Liver (tissue), 9 donors: ENCODE measurements around the gene VPS25. TPM values are rescaled to one million over a fixed set of nuclear protein-coding genes. Genes with fewer than 3 reads are reported as not detected.
"Not testable (repeated sequence)": the region's sequence is repeated elsewhere in the genome, so short reads cannot be mapped to it uniquely, and the experiment has no call there.

Experiments used
- DNase-seq: peaks from one replicate; pipeline ENCODE4 v3.0.0-alpha.2; 2017; ENCODE audit warnings: low spot score
- H3K27ac ChIP-seq, 2 donors: one replicate each; pipeline ENCODE4 v1.7.0; 2013; ENCODE audit warnings: inconsistent platforms in 2 of 2, low read length in 2 of 2, control low read depth in 1 of 2, low read depth in 1 of 2, mild to moderate bottlenecking in 1 of 2
- H3K27me3 ChIP-seq, 4 donors: one replicate each; pipeline versions ENCODE4 v1.6.1 to v1.7.0; 2013; ENCODE audit warnings: low read length in 3 of 4, inconsistent platforms in 1 of 4, mild to moderate bottlenecking in 1 of 4, moderate library complexity in 1 of 4; ENCODE audit not compliant: control insufficient read depth in 4 of 4, insufficient read depth in 4 of 4
- H3K36me3 ChIP-seq, 4 donors: one replicate each; pipeline versions ENCODE4 v1.6.1 to v1.7.0; 2013; ENCODE audit warnings: low read length in 3 of 4, mild to moderate bottlenecking in 3 of 4, low read depth in 1 of 4, moderate library complexity in 1 of 4; ENCODE audit not compliant: control insufficient read depth in 4 of 4, insufficient read depth in 3 of 4
- H3K4me1 ChIP-seq, 4 donors: one replicate each; pipeline versions ENCODE4 v1.6.1 to v1.7.0; 2013; ENCODE audit warnings: low read length in 3 of 4, mild to moderate bottlenecking in 3 of 4, moderate library complexity in 1 of 4; ENCODE audit not compliant: control insufficient read depth in 4 of 4, insufficient read depth in 4 of 4
- H3K4me3 ChIP-seq, 3 donors: one replicate each; pipeline versions ENCODE4 v1.6.1 to v1.7.0; 2013; ENCODE audit warnings: low read length in 3 of 3, control low read depth in 1 of 3, low read depth in 1 of 3, mild to moderate bottlenecking in 1 of 3
- H3K9ac ChIP-seq, 2 donors: one replicate each; pipeline ENCODE4 v1.7.0; 2013; ENCODE audit warnings: low read length in 2 of 2, mild to moderate bottlenecking in 2 of 2, moderate library complexity in 2 of 2, control low read depth in 1 of 2, low read depth in 1 of 2
- H3K9me3 ChIP-seq, 4 donors: one replicate each; pipeline versions ENCODE4 v1.6.1 to v1.7.0; 2013; ENCODE audit warnings: low read length in 3 of 4; ENCODE audit not compliant: control insufficient read depth in 4 of 4
- ATF3 ChIP-seq: IDR thresholded peaks from 2 replicates; pipeline ENCODE4 v1.6.1; 2016; ENCODE audit warnings: antibody characterized with exemption
- CTCF ChIP-seq: fragments of 150-350 bp; IDR thresholded peaks from 2 replicates; pipeline ENCODE4 v1.5.1; 2017; ENCODE audit warnings: improper control_type of control experiment, low read depth, low read length; ENCODE audit not compliant: missing input control
- EGR1 ChIP-seq, 2 donors: IDR thresholded peaks; 2 replicates each; pipeline ENCODE4 v1.6.1; 2016 to 2018; ENCODE audit warnings: antibody characterized with exemption in 2 of 2, low read depth in 2 of 2
- FOXA1 ChIP-seq: IDR thresholded peaks from 2 replicates; pipeline ENCODE4 v1.6.1; 2016; ENCODE audit warnings: antibody characterized with exemption
- FOXA2 ChIP-seq: IDR thresholded peaks from 2 replicates; pipeline ENCODE4 v1.6.1; 2016; ENCODE audit warnings: antibody characterized with exemption
- GABPA ChIP-seq, 2 donors: IDR thresholded peaks in 1 of 2; conservative IDR thresholded peaks in 1 of 2; 2 replicates each; pipeline ENCODE4 v1.6.1; 2016; ENCODE audit warnings: antibody characterized with exemption in 2 of 2, mild to moderate bottlenecking in 1 of 2, moderate library complexity in 1 of 2
- HNF4A ChIP-seq, 2 donors: conservative IDR thresholded peaks; 2 replicates each; pipeline ENCODE4 v1.6.1; 2016; ENCODE audit warnings: antibody characterized with exemption in 2 of 2, mild to moderate bottlenecking in 2 of 2
- HNF4G ChIP-seq: IDR thresholded peaks from 2 replicates; pipeline ENCODE4 v1.6.1; 2016; ENCODE audit warnings: antibody characterized with exemption
- JUND ChIP-seq, 2 donors: IDR thresholded peaks; 2 replicates each; pipeline ENCODE4 v1.6.1; 2016; ENCODE audit warnings: antibody characterized with exemption in 2 of 2
- MAX ChIP-seq: IDR thresholded peaks from 2 replicates; pipeline ENCODE4 v1.6.1; 2016; ENCODE audit warnings: antibody characterized with exemption
- NR2F2 ChIP-seq: IDR thresholded peaks from 2 replicates; pipeline ENCODE4 v1.6.1; 2016; ENCODE audit warnings: antibody characterized with exemption
- RAD21 ChIP-seq, 2 donors: IDR thresholded peaks; 2 replicates each; pipeline ENCODE4 v1.6.1; 2016; ENCODE audit warnings: antibody characterized with exemption in 2 of 2, mild to moderate bottlenecking in 2 of 2
- REST ChIP-seq: IDR thresholded peaks from 2 replicates; pipeline ENCODE4 v1.6.1; 2016; ENCODE audit warnings: antibody characterized with exemption, mild to moderate bottlenecking
- RXRA ChIP-seq, 2 donors: IDR thresholded peaks; 2 replicates each; pipeline ENCODE4 v1.6.1; 2017 to 2018; ENCODE audit warnings: antibody characterized with exemption in 2 of 2, mild to moderate bottlenecking in 1 of 2
- SP1 ChIP-seq: IDR thresholded peaks from 2 replicates; pipeline ENCODE4 v1.6.1; 2018; ENCODE audit warnings: antibody characterized with exemption, mild to moderate bottlenecking
- TAF1 ChIP-seq: conservative IDR thresholded peaks from 2 replicates; pipeline ENCODE4 v1.6.1; 2016; ENCODE audit warnings: antibody characterized with exemption, mild to moderate bottlenecking
- YY1 ChIP-seq: IDR thresholded peaks from 2 replicates; pipeline ENCODE4 v1.6.1; 2016; ENCODE audit warnings: antibody characterized with exemption, mild to moderate bottlenecking
- ZBTB33 ChIP-seq: IDR thresholded peaks from 2 replicates; pipeline ENCODE4 v1.6.1; 2016; ENCODE audit warnings: antibody characterized with exemption
- WGBS: extraction: QIAGEN DNeasy Blood & Tissue Kit; methylation state at CpG from one replicate; pipeline ENCODE4 v1.1.7; 2013; 5-methylcytosine and 5-hydroxymethylcytosine counted together
- polyA plus RNA-seq, 2 donors: library from polyadenylated mRNA; stranded (reverse) in 1 of 2; unstranded in 1 of 2; fragments of 200-250 nt in 1 of 2; fragments of >200 nt in 1 of 2; fragmentation: Nextera tagmentation in 1 of 2; extraction: Ambion mirVana in 1 of 2; gene quantifications; one replicate each; pipeline versions ENCODE4 v1.2.1 to v1.2.3, GENCODE V29; 2013 to 2015
- total RNA-seq, 2 donors: library from RNA; depleted of rRNA; stranded (reverse); fragments of >200 nt; gene quantifications; one replicate each; pipeline ENCODE4 v1.2.3, GENCODE V29; 2014
- donor health status: healthy.
- donor health status: healthy.
- donor health status: healthy.
- donor health status: healthy.
- donor health status: healthy.

Gene VPS25
- total and polyA plus RNA-seq, 4 donors = 40.9 to 65.7 (median 51.0) TPM

GRCh38 chr17:42725143-42725542, 48.1 kb upstream of the VPS25 start:
- no peak for DNase-seq
- Histone ChIP-seq H3K27ac (no peak overlapping the region), H3K27me3 (no peaks in the 10 kb centered on the region), H3K36me3 (peaks cover 0 to 55% (median 27%) of the 10 kb centered on the region in 4 donors), H3K9me3 (no peaks in the 10 kb centered on the region), H3K4me3 (no peak overlapping the region), H3K9ac (no peak overlapping the region), H3K4me1 (no peaks in the 10 kb centered on the region)
- TF ChIP-seq RAD21 (IDR thresholded peaks at IDR 0.05) (no peak), TAF1 (no peak), REST (no peak), YY1 (no peak), HNF4G (no peak), CTCF (no peak), ZBTB33 (no peak), MAX (no peak), ATF3 (no peak), HNF4A (conservative IDR thresholded peaks at IDR 0.05) (no peak), RXRA (IDR thresholded peaks at IDR 0.05) (no peak), JUND (IDR thresholded peaks at IDR 0.05) (no peak), NR2F2 (no peak), EGR1 (IDR thresholded peaks at IDR 0.05; ENCODE audit: low read depth in 2 of 2) (no peak), FOXA1 (no peak), SP1 (no peak), GABPA (IDR thresholded peaks at IDR 0.05 in 1 of 2, conservative IDR thresholded peaks at IDR 0.05 in 1 of 2) (no peak)
- WGBS = 98% methylated on average over 6 of the region's 6 CpGs

GRCh38 chr17:42740699-42741098, 32.5 kb upstream of the VPS25 start:
- DNase-seq = no peak
- no peaks in the 10 kb centered on the region for H3K36me3 ChIP-seq
- TF ChIP-seq RXRA (IDR thresholded peaks at IDR 0.05) = no peak
- TF ChIP-seq TAF1 = no peak
- TF ChIP-seq FOXA1 = no peak
- no peak for TF ChIP-seq SP1
- no peak for TF ChIP-seq RAD21 (IDR thresholded peaks at IDR 0.05)
- TF ChIP-seq GABPA (IDR thresholded peaks at IDR 0.05 in 1 of 2, conservative IDR thresholded peaks at IDR 0.05 in 1 of 2) = no peak
- no peak for TF ChIP-seq HNF4G
- no peak for TF ChIP-seq YY1
- no peak for TF ChIP-seq FOXA2
- TF ChIP-seq REST = no peak
- H3K27ac ChIP-seq = no peak overlapping the region
- no peak overlapping the region for H3K4me3 ChIP-seq
- WGBS = 86% methylated on average over 1 of the region's 1 CpG
- H3K9ac ChIP-seq = no peak overlapping the region
- no peaks in the 10 kb centered on the region for H3K9me3 ChIP-seq
- H3K27me3 ChIP-seq = no peaks in the 10 kb centered on the region
- H3K4me1 ChIP-seq = peaks cover 3 to 20% (median 18%) of the 10 kb centered on the region in 4 donors

- H3K4me1 ChIP-seq = peaks cover 3 to 20% (median 18%) of the 10 kb centered on the region in 4 donors
- DNase-seq, H3K9ac ChIP-seq, H3K4me3 ChIP-seq, H3K27me3 ChIP-seq, H3K9me3 ChIP-seq, H3K36me3 ChIP-seq, H3K27ac ChIP-seq: not testable (repeated sequence)
- 81% methylated on average over 11 of the region's 11 CpGs for WGBS
Measured at GRCh38 chr17:42742916-42743315, 30.3 kb upstream of the VPS25 start.
